Erythroblast (primary cell): Measurements from ENCODE around the gene CUX1.
"Not testable (repeated sequence)": the region's sequence is repeated elsewhere in the genome, so short reads cannot be mapped to it uniquely, and the experiment has no call there.

ENCODE experiments used
- DNase-seq, 2 experiments: peaks; one replicate each; lab custom pipeline; 2025; lab: John Stamatoyannopoulos, UW
- GATA1 ChIP-seq: IDR thresholded peaks from 2 replicates; pipeline ENCODE4 v1.6.1; 2011; ENCODE audit warnings: low read depth, mild to moderate bottlenecking, control low read depth, low read length, moderate library complexity
- POLR2A ChIP-seq: IDR thresholded peaks from 2 replicates; pipeline ENCODE4 v1.6.1; 2011; ENCODE audit warnings: mild to moderate bottlenecking, low read length

The CUX1 gene

DNA sequence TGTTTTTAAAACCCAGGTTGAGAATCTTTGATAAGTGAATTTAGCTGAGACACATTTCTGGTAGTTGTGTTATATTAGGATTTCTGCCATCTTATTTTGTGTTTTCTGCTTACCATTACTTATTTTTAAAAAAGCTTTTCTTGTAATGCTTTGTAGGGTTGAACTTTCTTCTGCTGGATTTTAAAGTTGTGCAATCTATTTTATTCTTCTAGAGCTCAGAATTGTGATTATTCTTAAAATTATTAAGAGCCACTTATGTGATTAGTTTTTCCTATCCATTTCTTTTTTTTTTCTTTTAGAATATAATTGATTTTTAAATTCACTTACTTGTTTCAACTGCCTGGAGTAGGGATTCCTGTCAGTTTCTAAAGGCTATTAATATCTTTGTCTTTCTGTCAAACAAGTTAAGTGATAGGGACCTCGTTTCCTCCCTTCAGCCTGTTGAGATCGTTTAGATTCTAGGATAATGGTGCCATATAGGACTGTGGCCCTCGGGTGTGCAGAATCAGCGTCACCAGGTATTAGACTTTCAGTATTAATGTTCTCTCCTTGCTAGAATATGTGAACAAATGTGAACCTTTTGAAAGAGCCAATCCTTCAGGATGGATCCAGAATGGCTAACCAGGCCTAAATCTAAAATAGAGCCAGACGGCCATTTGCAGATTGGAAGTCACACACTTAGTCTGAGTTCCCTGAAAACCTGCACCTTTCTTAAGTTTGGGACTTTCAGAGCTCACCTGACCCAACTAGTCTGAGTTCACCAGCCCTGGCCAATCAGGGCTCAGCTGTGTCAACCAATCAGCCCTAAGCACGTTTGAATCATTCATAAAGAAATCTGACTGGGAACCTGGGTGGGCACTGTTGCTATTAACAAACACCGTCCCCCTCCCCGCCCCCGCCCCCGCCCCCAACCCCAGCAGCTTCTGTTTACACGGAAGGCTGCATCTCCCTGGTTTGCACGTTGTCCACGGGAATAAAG, 26.2 kb downstream of the CUX1 start:
- DNase-seq: no peak
- TF ChIP-seq GATA1 (no peak), POLR2A (no peak)

GRCh38 chr7:101845974-101846373, 28.5 kb downstream of the CUX1 start:
- no peak for DNase-seq
- no peak for TF ChIP-seq GATA1
- TF ChIP-seq POLR2A: no peak

DNA sequence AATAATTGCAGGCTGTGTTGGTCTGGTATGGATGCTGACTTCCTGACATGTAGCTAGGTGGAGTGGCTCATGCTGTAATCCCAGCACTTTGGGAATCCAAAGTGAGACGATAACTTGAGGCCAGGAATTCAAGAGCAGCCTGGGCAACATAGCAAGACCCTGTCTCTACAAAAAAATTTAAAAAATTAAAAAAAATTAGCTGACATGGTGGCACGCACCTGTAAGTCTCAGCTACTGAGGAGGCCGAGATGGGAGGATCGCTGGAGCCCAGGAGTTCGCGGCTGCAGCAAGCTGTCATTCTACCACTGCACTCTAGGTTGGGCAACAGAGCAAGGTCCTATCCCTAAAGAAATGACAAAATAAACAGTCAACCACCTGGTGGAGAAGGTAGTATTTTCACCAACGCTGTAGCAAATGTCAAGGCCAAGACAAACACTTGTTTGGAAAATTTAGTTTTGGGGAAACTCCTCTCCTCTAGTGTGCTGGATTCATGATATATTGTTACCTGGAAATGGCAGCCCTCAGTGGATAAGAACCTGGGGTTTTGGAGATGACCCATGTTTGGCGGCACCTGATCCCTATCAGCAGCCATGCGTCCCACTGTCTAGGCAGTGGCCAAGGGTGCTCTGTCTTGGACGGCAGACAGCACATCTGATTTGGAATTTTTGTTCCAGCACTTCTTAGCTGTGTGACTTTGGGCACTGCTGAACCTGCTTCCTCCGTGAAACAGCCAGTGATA, 29.5 kb downstream of the CUX1 start:
- no peak for DNase-seq
- TF ChIP-seq POLR2A (no peak), GATA1 (no peak)

- no peak for DNase-seq
- no peak for TF ChIP-seq GATA1
- TF ChIP-seq POLR2A: no peak
Measured at GRCh38 chr7:101848208-101848951, 31.0 kb downstream of the CUX1 start.

GRCh38 chr7:101849314-101849713, 31.9 kb downstream of the CUX1 start:
- DNase-seq: not testable (repeated sequence)

GRCh38 chr7:101852364-101852763, 34.9 kb downstream of the CUX1 start:
- not testable (repeated sequence) for DNase-seq

GRCh38 chr7:101853684-101854083, 36.3 kb downstream of the CUX1 start:
- no peak for DNase-seq
- no peak for TF ChIP-seq POLR2A
- TF ChIP-seq GATA1: no peak

- TF ChIP-seq POLR2A (no peak), GATA1 (no peak)
- no peak for DNase-seq
Measured at GRCh38 chr7:101854084-101854865, 36.8 kb downstream of the CUX1 start.

GRCh38 chr7:101856473-101857357, 39.3 kb downstream of the CUX1 start:
- TF ChIP-seq POLR2A (no peak), GATA1 (peak; percentile 97)
- DNase-seq: peak; percentile 95 to 96

DNA sequence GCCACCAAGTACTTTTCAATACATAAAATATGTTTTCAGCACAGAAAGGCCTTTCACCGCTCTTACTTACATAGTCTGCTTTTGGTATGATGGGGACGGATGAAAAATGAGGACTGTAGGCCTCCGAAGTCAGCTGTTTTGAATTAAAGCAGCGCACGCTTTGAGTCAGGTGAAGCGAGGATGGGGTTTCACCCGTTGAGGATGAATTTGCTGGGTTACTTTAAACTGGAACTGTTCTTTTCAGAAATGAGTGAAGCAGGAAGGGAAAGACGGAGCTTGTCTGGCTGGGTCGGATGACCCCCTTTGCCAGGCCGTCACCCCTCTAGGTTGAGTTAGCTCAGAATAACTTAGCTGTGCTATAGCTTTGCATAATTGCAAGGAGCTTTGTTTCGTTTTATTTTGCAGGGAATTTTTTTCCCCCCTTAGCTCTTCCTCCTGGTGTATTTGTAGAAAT, 40.0 kb downstream of the CUX1 start:
- DNase-seq: no peak
- TF ChIP-seq GATA1: no peak
- TF ChIP-seq POLR2A: no peak

- DNase-seq: no peak
- TF ChIP-seq POLR2A (no peak), GATA1 (no peak)
Measured at GRCh38 chr7:101858437-101859385, 41.3 kb downstream of the CUX1 start.
